ENCODE measurements around the gene TACC2.

The TACC2 gene

GRCh38 chr10:122147663-122148062, 158.7 kb downstream of the TACC2 start:
- TF ChIP-seq CREB5 (CRISPR knock-in tag; IDR thresholded peaks at IDR 0.05; ENCODE audit: low read depth) (no peak), TCF4 (CRISPR knock-in tag; IDR thresholded peaks at IDR 0.05; ENCODE audit: borderline replicate concordance) (no peak), ZNF70 (CRISPR knock-in tag; IDR thresholded peaks at IDR 0.05) (no peak), POU6F1 (CRISPR knock-in tag; IDR thresholded peaks at IDR 0.05; ENCODE audit: borderline replicate concordance, low read depth) (no peak), CSRNP3 (CRISPR knock-in tag; IDR thresholded peaks at IDR 0.05) (no peak), BACH2 (CRISPR knock-in tag; IDR thresholded peaks at IDR 0.05; ENCODE audit: borderline replicate concordance) (no peak), ZNF565 (CRISPR knock-in tag; conservative IDR thresholded peaks at IDR 0.05; ENCODE audit: low read depth) (no peak), PPARA (CRISPR knock-in tag; IDR thresholded peaks at IDR 0.05; ENCODE audit: borderline replicate concordance) (no peak), PATZ1 (CRISPR knock-in tag; IDR thresholded peaks at IDR 0.05; ENCODE audit: borderline replicate concordance) (no peak)
- ATAC-seq: no peak

- no peak for ATAC-seq
- TF ChIP-seq BACH2 (CRISPR knock-in tag; IDR thresholded peaks at IDR 0.05; ENCODE audit: borderline replicate concordance): no peak
- no peak for TF ChIP-seq ZNF565 (CRISPR knock-in tag; conservative IDR thresholded peaks at IDR 0.05; ENCODE audit: low read depth)
- TF ChIP-seq GLIS3 (CRISPR knock-in tag; IDR thresholded peaks at IDR 0.05): no peak
- TF ChIP-seq OSR1 (CRISPR knock-in tag; IDR thresholded peaks at IDR 0.05): no peak
- no peak for TF ChIP-seq ZFP30 (CRISPR knock-in tag; IDR thresholded peaks at IDR 0.05)
Measured at GRCh38 chr10:122148876-122149560, 160.1 kb downstream of the TACC2 start.

- TF ChIP-seq ZNF8 (CRISPR knock-in tag; IDR thresholded peaks at IDR 0.05): no peak
- no peak for TF ChIP-seq TOX (CRISPR knock-in tag; IDR thresholded peaks at IDR 0.05; ENCODE audit: borderline replicate concordance)
- TF ChIP-seq ISL1 (CRISPR knock-in tag; IDR thresholded peaks at IDR 0.05): no peak
- TF ChIP-seq OSR1 (CRISPR knock-in tag; IDR thresholded peaks at IDR 0.05): no peak
- no peak for TF ChIP-seq PPARA (CRISPR knock-in tag; IDR thresholded peaks at IDR 0.05; ENCODE audit: borderline replicate concordance)
- TF ChIP-seq BACH2 (CRISPR knock-in tag; IDR thresholded peaks at IDR 0.05; ENCODE audit: borderline replicate concordance): no peak
- TF ChIP-seq ARNTL (CRISPR knock-in tag; IDR thresholded peaks at IDR 0.05; ENCODE audit: borderline replicate concordance, low read depth): no peak
- TF ChIP-seq CREB5 (CRISPR knock-in tag; IDR thresholded peaks at IDR 0.05; ENCODE audit: low read depth): no peak
- TF ChIP-seq ZC3H10 (CRISPR knock-in tag; IDR thresholded peaks at IDR 0.05): no peak
- TF ChIP-seq TSHZ2 (CRISPR knock-in tag; IDR thresholded peaks at IDR 0.05): no peak
- TF ChIP-seq ZNF565 (CRISPR knock-in tag; conservative IDR thresholded peaks at IDR 0.05; ENCODE audit: low read depth): no peak
- no peak for TF ChIP-seq ZFP30 (CRISPR knock-in tag; IDR thresholded peaks at IDR 0.05)
- no peak for TF ChIP-seq ESRRG (CRISPR knock-in tag; IDR thresholded peaks at IDR 0.05)
- no peak for ATAC-seq
Measured at GRCh38 chr10:122149561-122150505, 160.9 kb downstream of the TACC2 start.

All from SK-N-SH treated with all-trans-retinoic acid at 6 μM for 48 hours (cell line).